DOHH2 (cell line): ENCODE data around the gene AHI1.

ENCODE experiments used
- H3F3A ChIP-seq: fragments of 200-600 bp; sonication (generic), shearing (Covaris generic); 2 replicates; pipeline ENCODE4 v1.6.0; 2016; ENCODE audit warnings: antibody characterized with exemption, mild to moderate bottlenecking; ENCODE audit not compliant: control insufficient read depth, insufficient read depth
- H3K27ac ChIP-seq: fragments of 200-600 bp; sonication (generic); 2 replicates; pipeline ENCODE4 v1.5.1; 2014; ENCODE audit warnings: low read depth, mild to moderate bottlenecking, low read length, moderate library complexity
- H3K27me3 ChIP-seq: fragments of 200-600 bp; sonication (generic); 2 replicates; pipeline ENCODE4 v1.6.1; 2014; ENCODE audit warnings: mild to moderate bottlenecking, low read length, mixed read lengths; ENCODE audit not compliant: control insufficient read depth
- H3K36me3 ChIP-seq: fragments of 200-600 bp; sonication (generic); 2 replicates; pipeline ENCODE4 v1.6.1; 2014; ENCODE audit warnings: mild to moderate bottlenecking, low read length, moderate library complexity, mixed read lengths; ENCODE audit not compliant: control insufficient read depth
- H3K4me1 ChIP-seq: fragments of 200-600 bp; sonication (generic); 2 replicates; pipeline ENCODE4 v1.6.1; 2014; ENCODE audit warnings: mild to moderate bottlenecking, low read length, mixed read lengths; ENCODE audit not compliant: control insufficient read depth
- H3K4me2 ChIP-seq: fragments of 200-600 bp; sonication (generic); 2 replicates; pipeline ENCODE4 v1.6.0; 2014; ENCODE audit warnings: mild to moderate bottlenecking, low read length, moderate library complexity
- H3K4me3 ChIP-seq: fragments of 200-600 bp; sonication (generic); 2 replicates; pipeline ENCODE4 v1.5.1; 2014; ENCODE audit warnings: mild to moderate bottlenecking, low read length, mixed read lengths
- H3K79me2 ChIP-seq: fragments of 200-600 bp; sonication (generic); 2 replicates; pipeline ENCODE4 v1.6.1; 2014; ENCODE audit warnings: mild to moderate bottlenecking, low read length, mixed read lengths; ENCODE audit not compliant: control insufficient read depth
- H3K9me2 ChIP-seq: fragments of 200-600 bp; sonication (generic); replicated peaks from 2 replicates; pipeline ENCODE4 v1.6.1; 2014; ENCODE audit warnings: mild to moderate bottlenecking, low read length, mixed read lengths; ENCODE audit not compliant: control insufficient read depth
- H3K9me3 ChIP-seq: fragments of 200-600 bp; sonication (generic); 2 replicates; pipeline ENCODE4 v1.6.1; 2014; ENCODE audit warnings: antibody characterized with exemption, low read length, mixed read lengths; ENCODE audit not compliant: control insufficient read depth, insufficient read depth
- H4K20me1 ChIP-seq: fragments of 200-600 bp; sonication (generic); 2 replicates; pipeline ENCODE4 v1.6.0; 2014; ENCODE audit warnings: low read depth, mild to moderate bottlenecking, antibody characterized with exemption, low read length, moderate library complexity; ENCODE audit not compliant: control insufficient read depth, insufficient read depth
- EZH2phosphoT487 ChIP-seq: fragments of 200-600 bp; sonication (generic); IDR thresholded peaks from 2 replicates; pipeline ENCODE4 v1.6.1; 2017; ENCODE audit warnings: borderline replicate concordance, mild to moderate bottlenecking, antibody characterized with exemption, low read length, moderate library complexity, mixed read lengths
- TF ChIP-seq, protein P1 (sequence below): fragments of 200-600 bp; sonication (generic); IDR thresholded peaks from one replicate; pipeline ENCODE4 v1.5.1; 2014; ENCODE audit warnings: antibody characterized with exemption, mild to moderate bottlenecking, low read depth, low read length; ENCODE audit not compliant: poor library complexity, severe bottlenecking

AHI1 gene

DNA sequence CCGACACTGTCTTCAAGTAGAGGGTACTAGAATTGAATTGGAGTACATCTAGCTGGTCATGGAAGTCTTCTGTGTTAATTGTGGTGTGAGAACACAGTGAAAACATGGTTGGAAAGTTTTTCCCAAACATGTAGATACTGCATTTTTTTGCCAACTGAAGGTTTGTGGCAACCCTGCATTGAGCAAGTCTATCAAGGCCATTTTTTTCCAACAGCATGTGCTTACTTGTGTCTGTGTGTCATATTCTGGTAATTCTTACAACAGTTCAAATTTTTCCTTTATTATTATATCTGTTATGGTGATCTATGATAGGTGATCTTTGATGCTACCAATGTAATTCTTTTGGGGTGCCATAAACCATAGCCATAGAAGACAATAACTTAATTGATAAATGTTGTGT lies 169.4 kb downstream of the AHI1 start:
- peaks cover 4% of the 10 kb centered on the region for H3K4me1 ChIP-seq
- no peak for TF ChIP-seq EZH2phosphoT487
- TF ChIP-seq, protein P1, sequence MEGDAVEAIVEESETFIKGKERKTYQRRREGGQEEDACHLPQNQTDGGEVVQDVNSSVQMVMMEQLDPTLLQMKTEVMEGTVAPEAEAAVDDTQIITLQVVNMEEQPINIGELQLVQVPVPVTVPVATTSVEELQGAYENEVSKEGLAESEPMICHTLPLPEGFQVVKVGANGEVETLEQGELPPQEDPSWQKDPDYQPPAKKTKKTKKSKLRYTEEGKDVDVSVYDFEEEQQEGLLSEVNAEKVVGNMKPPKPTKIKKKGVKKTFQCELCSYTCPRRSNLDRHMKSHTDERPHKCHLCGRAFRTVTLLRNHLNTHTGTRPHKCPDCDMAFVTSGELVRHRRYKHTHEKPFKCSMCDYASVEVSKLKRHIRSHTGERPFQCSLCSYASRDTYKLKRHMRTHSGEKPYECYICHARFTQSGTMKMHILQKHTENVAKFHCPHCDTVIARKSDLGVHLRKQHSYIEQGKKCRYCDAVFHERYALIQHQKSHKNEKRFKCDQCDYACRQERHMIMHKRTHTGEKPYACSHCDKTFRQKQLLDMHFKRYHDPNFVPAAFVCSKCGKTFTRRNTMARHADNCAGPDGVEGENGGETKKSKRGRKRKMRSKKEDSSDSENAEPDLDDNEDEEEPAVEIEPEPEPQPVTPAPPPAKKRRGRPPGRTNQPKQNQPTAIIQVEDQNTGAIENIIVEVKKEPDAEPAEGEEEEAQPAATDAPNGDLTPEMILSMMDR = no peak

DNA sequence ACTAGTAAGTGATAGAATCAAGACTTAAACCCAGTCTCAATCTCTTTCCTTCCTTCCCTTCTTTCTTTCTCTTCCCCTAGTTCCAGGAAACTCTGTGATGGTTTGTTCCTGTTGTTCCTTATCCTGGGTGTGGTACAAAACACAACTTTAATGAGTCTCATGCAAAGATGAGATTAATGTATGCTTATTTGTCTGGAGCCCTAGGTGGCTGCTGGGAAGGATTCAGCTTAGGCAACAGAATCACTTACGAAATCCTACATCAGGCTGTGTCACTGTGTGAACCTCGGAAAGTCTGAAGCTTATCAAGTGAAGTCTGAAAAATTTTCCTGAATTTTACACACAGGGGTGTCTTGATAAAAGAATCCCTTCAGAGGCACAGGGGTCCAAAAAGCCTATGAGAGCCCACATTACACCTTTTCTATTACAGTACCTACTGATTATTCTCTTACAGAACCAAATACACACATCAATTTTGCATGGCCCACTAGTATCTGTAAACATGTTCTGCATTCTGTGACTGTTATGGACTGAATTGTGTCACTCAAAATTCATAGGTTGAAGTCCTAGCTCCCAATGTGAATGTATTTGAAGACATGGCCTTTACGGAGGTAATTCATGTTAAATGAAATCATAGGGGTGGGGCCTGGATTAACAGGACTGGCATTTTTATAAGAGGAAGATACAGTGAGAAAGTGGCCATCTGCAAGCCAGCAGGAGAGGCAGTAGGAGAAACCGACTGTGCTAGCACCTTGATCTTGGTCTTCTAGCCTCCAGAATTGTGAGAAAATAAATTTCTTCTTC lies 171.7 kb downstream of the AHI1 start:
- Histone ChIP-seq H3K27ac (no peak overlapping the region), H3K36me3 (no peaks in the 10 kb centered on the region), H4K20me1 (no peaks in the 10 kb centered on the region), H3K9me3 (no peaks in the 10 kb centered on the region), H3K4me1 (peaks cover 8% of the 10 kb centered on the region), H3K4me3 (no peak overlapping the region), H3K9me2 (no peaks in the 10 kb centered on the region), H3K27me3 (no peaks in the 10 kb centered on the region), H3K79me2 (no peaks in the 10 kb centered on the region), H3F3A (no peaks in the 10 kb centered on the region), H3K4me2 (no peak overlapping the region)
- no peak for TF ChIP-seq EZH2phosphoT487
- TF ChIP-seq, protein P1 = no peak

More for the DNA sequence above, 169.4 kb downstream of the AHI1 start:
- H3K27me3 ChIP-seq = no peaks in the 10 kb centered on the region
- H3K36me3 ChIP-seq = no peaks in the 10 kb centered on the region
- H3K9me3 ChIP-seq = no peaks in the 10 kb centered on the region
- no peaks in the 10 kb centered on the region for H4K20me1 ChIP-seq
- no peaks in the 10 kb centered on the region for H3F3A ChIP-seq
- H3K27ac ChIP-seq = no peak overlapping the region
- H3K79me2 ChIP-seq = no peaks in the 10 kb centered on the region
- no peak overlapping the region for H3K4me3 ChIP-seq
- H3K4me2 ChIP-seq = no peak overlapping the region
- H3K9me2 ChIP-seq = no peaks in the 10 kb centered on the region

DNA sequence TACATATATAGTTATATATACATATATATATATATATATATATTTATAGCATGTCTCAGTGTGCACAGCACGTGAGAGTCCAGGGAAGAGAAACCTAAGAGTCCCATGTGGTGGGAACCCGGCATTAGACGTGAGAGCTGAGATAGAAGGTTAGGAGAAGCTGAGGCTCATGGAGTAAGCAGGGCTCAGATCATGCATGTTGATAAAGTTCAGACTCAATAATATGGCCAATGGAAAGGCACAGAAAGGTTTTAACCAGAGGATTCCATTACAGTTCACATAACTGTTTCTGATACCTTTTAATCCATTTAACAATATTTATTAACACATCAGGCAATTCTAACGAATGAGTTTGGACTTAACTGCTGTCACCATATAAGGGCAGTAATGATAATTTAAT lies 173.0 kb downstream of the AHI1 start:
- H3K9me2 ChIP-seq = no peaks in the 10 kb centered on the region
- H3K4me3 ChIP-seq = no peak overlapping the region
- no peaks in the 10 kb centered on the region for H3K27me3 ChIP-seq
- no peak overlapping the region for H3K4me2 ChIP-seq
- no peak for TF ChIP-seq EZH2phosphoT487
- TF ChIP-seq, protein P1 = no peak
- H3K9me3 ChIP-seq = no peaks in the 10 kb centered on the region
- H3K4me1 ChIP-seq = peaks cover 12% of the 10 kb centered on the region
- no peaks in the 10 kb centered on the region for H3K36me3 ChIP-seq
- H3K79me2 ChIP-seq = no peaks in the 10 kb centered on the region
- H3F3A ChIP-seq = no peaks in the 10 kb centered on the region
- no peak overlapping the region for H3K27ac ChIP-seq
- H4K20me1 ChIP-seq = no peaks in the 10 kb centered on the region
